Measurements from ENCODE around the gene APH1A. TPM values are rescaled to one million over a fixed set of nuclear protein-coding genes. Genes with fewer than 3 reads are reported as not detected.

The APH1A gene
- total and polyA plus RNA-seq, 2 of the 13 experiments (the other 11 are each of a cell fraction or from before 2014, with no cell fraction given): 114 to 130 TPM

DNA sequence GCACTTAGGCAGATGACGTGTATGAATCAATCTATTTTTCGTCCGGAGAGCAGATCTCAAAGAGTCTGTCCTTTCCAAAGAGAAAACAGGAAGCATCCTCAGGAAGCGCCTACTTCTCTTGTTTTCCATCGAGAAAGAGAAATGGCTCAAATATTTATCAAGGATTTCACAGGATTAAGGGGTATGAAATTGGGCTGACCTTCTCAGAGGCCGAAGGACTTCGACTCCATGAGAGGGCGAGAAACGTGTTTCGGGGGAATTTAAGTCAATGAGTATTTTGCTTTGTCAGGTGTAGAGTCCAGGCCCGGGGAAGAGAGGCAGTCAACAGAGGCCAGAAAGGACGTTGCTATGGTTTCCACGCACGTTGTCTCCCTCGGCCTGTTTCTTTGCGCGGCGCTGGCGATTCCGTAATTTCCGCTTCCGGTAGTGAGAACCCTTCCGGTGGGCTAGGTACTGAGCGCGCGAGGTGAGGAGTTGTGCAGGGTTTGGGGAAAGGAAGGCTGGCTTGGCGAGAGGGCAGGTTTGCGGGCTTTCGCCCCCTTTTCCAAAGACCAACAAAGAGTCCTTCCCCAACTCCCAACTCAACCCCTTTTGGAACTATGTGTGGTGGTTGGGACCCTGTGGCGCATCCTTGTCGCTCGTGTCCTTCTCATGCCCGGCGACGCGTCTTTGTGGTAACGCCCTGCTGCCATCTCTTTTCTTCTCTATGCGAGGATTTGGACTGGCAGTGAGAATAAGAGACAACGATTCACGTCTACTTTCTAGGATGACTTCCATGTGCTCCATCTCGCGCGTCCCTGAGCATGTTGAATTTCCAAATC, 24.8 kb upstream of the APH1A start, which contains the start of gene MRPS21 (continued):
- TF ChIP-seq, protein P1, sequence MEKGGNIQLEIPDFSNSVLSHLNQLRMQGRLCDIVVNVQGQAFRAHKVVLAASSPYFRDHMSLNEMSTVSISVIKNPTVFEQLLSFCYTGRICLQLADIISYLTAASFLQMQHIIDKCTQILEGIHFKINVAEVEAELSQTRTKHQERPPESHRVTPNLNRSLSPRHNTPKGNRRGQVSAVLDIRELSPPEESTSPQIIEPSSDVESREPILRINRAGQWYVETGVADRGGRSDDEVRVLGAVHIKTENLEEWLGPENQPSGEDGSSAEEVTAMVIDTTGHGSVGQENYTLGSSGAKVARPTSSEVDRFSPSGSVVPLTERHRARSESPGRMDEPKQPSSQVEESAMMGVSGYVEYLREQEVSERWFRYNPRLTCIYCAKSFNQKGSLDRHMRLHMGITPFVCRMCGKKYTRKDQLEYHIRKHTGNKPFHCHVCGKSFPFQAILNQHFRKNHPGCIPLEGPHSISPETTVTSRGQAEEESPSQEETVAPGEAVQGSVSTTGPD (CRISPR knock-in tag; IDR thresholded peaks at IDR 0.05): no peak
- TF ChIP-seq, protein P2, sequence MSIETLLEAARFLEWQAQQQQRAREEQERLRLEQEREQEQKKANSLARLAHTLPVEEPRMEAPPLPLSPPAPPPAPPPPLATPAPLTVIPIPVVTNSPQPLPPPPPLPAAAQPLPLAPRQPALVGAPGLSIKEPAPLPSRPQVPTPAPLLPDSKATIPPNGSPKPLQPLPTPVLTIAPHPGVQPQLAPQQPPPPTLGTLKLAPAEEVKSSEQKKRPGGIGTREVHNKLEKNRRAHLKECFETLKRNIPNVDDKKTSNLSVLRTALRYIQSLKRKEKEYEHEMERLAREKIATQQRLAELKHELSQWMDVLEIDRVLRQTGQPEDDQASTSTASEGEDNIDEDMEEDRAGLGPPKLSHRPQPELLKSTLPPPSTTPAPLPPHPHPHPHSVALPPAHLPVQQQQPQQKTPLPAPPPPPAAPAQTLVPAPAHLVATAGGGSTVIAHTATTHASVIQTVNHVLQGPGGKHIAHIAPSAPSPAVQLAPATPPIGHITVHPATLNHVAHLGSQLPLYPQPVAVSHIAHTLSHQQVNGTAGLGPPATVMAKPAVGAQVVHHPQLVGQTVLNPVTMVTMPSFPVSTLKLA (IDR thresholded peaks at IDR 0.05): peak; percentile 89
- TF ChIP-seq ZBTB8A (CRISPR knock-in tag; IDR thresholded peaks at IDR 0.05; ENCODE audit: borderline replicate concordance, low read depth) (no peak), MXD4 (CRISPR knock-in tag; IDR thresholded peaks at IDR 0.05) (peak; percentile 89), TBX2 (CRISPR knock-in tag; IDR thresholded peaks at IDR 0.05; ENCODE audit: borderline replicate concordance) (peak; percentile 35; the same call in 1 of the 2 replicates), MED1 (CRISPR knock-in tag; IDR thresholded peaks at IDR 0.05) (peak; percentile 15; the same call in 1 of the 2 replicates), GABPB1 (CRISPR knock-in tag; IDR thresholded peaks at IDR 0.05) (peak; percentile 98), CREM (IDR thresholded peaks at IDR 0.05) (peak; percentile 94), CREM (CRISPR knock-in tag; IDR thresholded peaks at IDR 0.05) (0 out of 2 replicates have a peak, but pooled peaks have one; percentile 35), ZNF891 (CRISPR knock-in tag; IDR thresholded peaks at IDR 0.05) (peak; percentile 84; the same call in 1 of the 2 replicates), MAZ (IDR thresholded peaks at IDR 0.05; ENCODE audit: borderline replicate concordance, low read depth, low read length) (no peak), MAZ (CRISPR knock-in tag; IDR thresholded peaks at IDR 0.05; ENCODE audit: low read depth) (no peak), ZNF724P (CRISPR knock-in tag; IDR thresholded peaks at IDR 0.05; ENCODE audit: borderline replicate concordance) (peak; percentile 53; the same call in 1 of the 2 replicates), ZBTB7A (CRISPR knock-in tag; IDR thresholded peaks at IDR 0.05) (peak; percentile 52; the same call in 1 of the 2 replicates), JDP2 (CRISPR knock-in tag; IDR thresholded peaks at IDR 0.05; ENCODE audit: borderline replicate concordance) (no peak), HOXA3 (CRISPR knock-in tag; IDR thresholded peaks at IDR 0.05) (peak; percentile 94; the same call in 1 of the 2 replicates), ZNF772 (CRISPR knock-in tag; IDR thresholded peaks at IDR 0.05) (0 out of 2 replicates have a peak, but pooled peaks have one; percentile 67), POLR2AphosphoS5 (IDR thresholded peaks at IDR 0.05; ENCODE audit: low read depth, low read length) (peak; percentile 97)
- TF ChIP-seq, protein P3, sequence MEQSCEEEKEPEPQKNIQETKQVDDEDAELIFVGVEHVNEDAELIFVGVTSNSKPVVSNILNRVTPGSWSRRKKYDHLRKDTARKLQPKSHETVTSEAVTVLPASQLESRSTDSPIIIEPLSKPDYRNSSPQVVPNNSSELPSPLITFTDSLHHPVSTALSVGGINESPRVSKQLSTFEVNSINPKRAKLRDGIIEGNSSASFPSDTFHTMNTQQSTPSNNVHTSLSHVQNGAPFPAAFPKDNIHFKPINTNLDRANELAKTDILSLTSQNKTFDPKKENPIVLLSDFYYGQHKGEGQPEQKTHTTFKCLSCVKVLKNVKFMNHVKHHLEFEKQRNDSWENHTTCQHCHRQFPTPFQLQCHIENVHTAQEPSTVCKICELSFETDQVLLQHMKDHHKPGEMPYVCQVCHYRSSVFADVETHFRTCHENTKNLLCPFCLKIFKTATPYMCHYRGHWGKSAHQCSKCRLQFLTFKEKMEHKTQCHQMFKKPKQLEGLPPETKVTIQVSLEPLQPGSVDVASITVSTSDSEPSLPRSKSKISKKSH (CRISPR knock-in tag; IDR thresholded peaks at IDR 0.05; ENCODE audit: borderline replicate concordance): peak; percentile 87; the same call in 1 of the 2 replicates
- TF ChIP-seq, protein P4, sequence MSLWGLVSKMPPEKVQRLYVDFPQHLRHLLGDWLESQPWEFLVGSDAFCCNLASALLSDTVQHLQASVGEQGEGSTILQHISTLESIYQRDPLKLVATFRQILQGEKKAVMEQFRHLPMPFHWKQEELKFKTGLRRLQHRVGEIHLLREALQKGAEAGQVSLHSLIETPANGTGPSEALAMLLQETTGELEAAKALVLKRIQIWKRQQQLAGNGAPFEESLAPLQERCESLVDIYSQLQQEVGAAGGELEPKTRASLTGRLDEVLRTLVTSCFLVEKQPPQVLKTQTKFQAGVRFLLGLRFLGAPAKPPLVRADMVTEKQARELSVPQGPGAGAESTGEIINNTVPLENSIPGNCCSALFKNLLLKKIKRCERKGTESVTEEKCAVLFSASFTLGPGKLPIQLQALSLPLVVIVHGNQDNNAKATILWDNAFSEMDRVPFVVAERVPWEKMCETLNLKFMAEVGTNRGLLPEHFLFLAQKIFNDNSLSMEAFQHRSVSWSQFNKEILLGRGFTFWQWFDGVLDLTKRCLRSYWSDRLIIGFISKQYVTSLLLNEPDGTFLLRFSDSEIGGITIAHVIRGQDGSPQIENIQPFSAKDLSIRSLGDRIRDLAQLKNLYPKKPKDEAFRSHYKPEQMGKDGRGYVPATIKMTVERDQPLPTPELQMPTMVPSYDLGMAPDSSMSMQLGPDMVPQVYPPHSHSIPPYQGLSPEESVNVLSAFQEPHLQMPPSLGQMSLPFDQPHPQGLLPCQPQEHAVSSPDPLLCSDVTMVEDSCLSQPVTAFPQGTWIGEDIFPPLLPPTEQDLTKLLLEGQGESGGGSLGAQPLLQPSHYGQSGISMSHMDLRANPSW (CRISPR knock-in tag; IDR thresholded peaks at IDR 0.05; ENCODE audit: borderline replicate concordance): peak; percentile 31; the same call in 1 of the 2 replicates
- TF ChIP-seq, protein P5, sequence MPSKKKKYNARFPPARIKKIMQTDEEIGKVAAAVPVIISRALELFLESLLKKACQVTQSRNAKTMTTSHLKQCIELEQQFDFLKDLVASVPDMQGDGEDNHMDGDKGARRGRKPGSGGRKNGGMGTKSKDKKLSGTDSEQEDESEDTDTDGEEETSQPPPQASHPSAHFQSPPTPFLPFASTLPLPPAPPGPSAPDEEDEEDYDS (CRISPR knock-in tag; IDR thresholded peaks at IDR 0.05): peak; percentile 58

Measured in HepG2 (cell line).